ENCODE data around the gene ACD.

Gene ACD

GRCh38 chr16:67645397-67646121 is 14.5 kb downstream of the ACD start:
- no peak for DNase-seq

GRCh38 chr16:67644038-67644437 is 16.0 kb downstream of the ACD start:
- DNase-seq: no peak

- no peak for DNase-seq
Measured at GRCh38 chr16:67641779-67642708, 18.0 kb downstream of the ACD start.

GRCh38 chr16:67637625-67638024 is 22.4 kb downstream of the ACD start:
- DNase-seq: no peak

GRCh38 chr16:67636713-67637112 is 23.3 kb downstream of the ACD start:
- no peak for DNase-seq

GRCh38 chr16:67632415-67633172 is 27.5 kb downstream of the ACD start:
- DNase-seq: no peak

GRCh38 chr16:67628216-67628615 is 31.8 kb downstream of the ACD start:
- DNase-seq: no peak

- no peak for DNase-seq
Measured at GRCh38 chr16:67613808-67614207, 46.3 kb downstream of the ACD start.

- DNase-seq: no peak
Measured at GRCh38 chr16:67608364-67608763, 51.7 kb downstream of the ACD start.

All from NCI-H510A (cell line).